Bronchial epithelial cell (primary cell): ENCODE data around the gene TTYH3. TPM values are rescaled to one million over a fixed set of nuclear protein-coding genes. Genes with fewer than 3 reads are reported as not detected.

Source experiments
- DNase-seq: peaks from one replicate; pipeline ENCODE4 v3.0.0-alpha.2; 2010; ENCODE audit warnings: low read depth
- FAIRE-seq: peaks from 2 replicates; lab custom pipeline; 2011; peaks lifted over from hg19 to GRCh38; lab: Jason Lieb, UNC
- H3K27me3 ChIP-seq: 2 replicates; pipeline ENCODE4 v1.5.1; 2011; ENCODE audit warnings: low read length; ENCODE audit not compliant: control insufficient read depth, insufficient read depth
- H3K36me3 ChIP-seq: 2 replicates; pipeline ENCODE4 v1.5.1; 2011; ENCODE audit warnings: low read length; ENCODE audit not compliant: control insufficient read depth, insufficient read depth
- H3K4me3 ChIP-seq: 2 replicates; pipeline ENCODE4 v1.5.1; 2011; ENCODE audit warnings: mild to moderate bottlenecking, low read depth, low read length, control low read depth
- CTCF ChIP-seq: IDR thresholded peaks from 2 replicates; pipeline ENCODE4 v1.5.1; 2011; ENCODE audit warnings: mild to moderate bottlenecking, moderate library complexity, low read length, control low read depth, inconsistent platforms; ENCODE audit not compliant: insufficient read depth, severe bottlenecking
- total RNA-seq: library from RNA; depleted of rRNA; stranded (reverse); fragments of >200 nt; gene quantifications from 2 replicates; pipeline ENCODE4 v1.2.1, GENCODE V29; 2014

Gene TTYH3
- total RNA-seq, 1 donor from 2014 or later = 5.8 TPM

- DNase-seq = no peak
Measured at GRCh38 chr7:2610466-2610865, 21.3 kb upstream of the TTYH3 start.

GRCh38 chr7:2610898-2611297 is 20.9 kb upstream of the TTYH3 start:
- Histone ChIP-seq H3K27me3 (no peaks in the 10 kb centered on the region), H3K4me3 (no peak overlapping the region), H3K36me3 (peaks cover 1% of the 10 kb centered on the region)
- no peak for TF ChIP-seq CTCF
- no peak for FAIRE-seq
- no peak for DNase-seq

More at GRCh38 chr7:2610466-2610865, 21.3 kb upstream of the TTYH3 start:
- no peak for TF ChIP-seq CTCF
- Histone ChIP-seq H3K27me3 (no peaks in the 10 kb centered on the region), H3K4me3 (no peak overlapping the region), H3K36me3 (peaks cover 1% of the 10 kb centered on the region)
- no peak for FAIRE-seq

- DNase-seq (no peak), FAIRE-seq (no peak)
- no peak for TF ChIP-seq CTCF
- no peaks in the 10 kb centered on the region for H3K36me3 ChIP-seq
- no peak overlapping the region for H3K4me3 ChIP-seq
- H3K27me3 ChIP-seq = peaks cover under 1% of the 10 kb centered on the region
Measured at GRCh38 chr7:2611401-2611800, 20.4 kb upstream of the TTYH3 start.

GRCh38 chr7:2611922-2612321 is 19.9 kb upstream of the TTYH3 start:
- H3K27me3 ChIP-seq = peaks cover 3% of the 10 kb centered on the region
- no peak for TF ChIP-seq CTCF
- H3K4me3 ChIP-seq = no peak overlapping the region
- peak; percentile 60 for FAIRE-seq
- no peak for DNase-seq
- no peaks in the 10 kb centered on the region for H3K36me3 ChIP-seq

- Histone ChIP-seq H3K4me3 (no peak overlapping the region), H3K36me3 (no peaks in the 10 kb centered on the region), H3K27me3 (peaks cover 3% of the 10 kb centered on the region)
- no peak for FAIRE-seq
- no peak for TF ChIP-seq CTCF
- no peak for DNase-seq
Measured at GRCh38 chr7:2612445-2613097, 19.2 kb upstream of the TTYH3 start.
